Fibroblast of upper back skin (primary cell): ENCODE measurements around the gene SLC36A3.
A peak's percentile ranks its signal among the peaks of the same experiment; 100 is the strongest.
"Not testable (repeated sequence)": the region's sequence is repeated elsewhere in the genome, so short reads cannot be mapped to it uniquely, and the experiment has no call there.

Experiments
- DNase-seq: peaks from one replicate; pipeline ENCODE4 v3.0.0-alpha.2; 2013

SLC36A3 gene

GRCh38 chr5:151303666-151304065, at the start of gene SLC36A3:
SLC36A3 (minus strand) TSS chr5:151303766; CDS start chr5:151303354, 412 bp downstream.
- DNase-seq = no peak

DNA sequence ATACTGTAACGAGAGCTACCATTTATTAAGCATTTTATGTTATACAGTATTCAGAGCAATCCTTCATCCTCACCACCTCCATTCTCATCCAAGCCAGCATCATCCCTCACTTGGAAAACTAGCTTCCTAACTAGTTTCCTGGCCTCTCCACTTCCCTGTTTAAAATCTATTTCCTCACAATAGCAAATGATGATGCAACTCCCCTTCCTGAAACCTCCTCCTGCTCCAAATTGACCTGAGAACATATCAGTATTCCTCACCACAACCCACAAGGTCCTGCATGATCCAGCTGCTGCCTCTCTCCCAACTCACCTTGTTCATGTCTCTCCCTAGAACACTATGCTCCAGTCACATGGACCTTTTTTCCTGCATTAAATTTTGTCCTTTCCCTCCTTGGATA, 48.1 kb upstream of the SLC36A3 start:
- no peak for DNase-seq

GRCh38 chr5:151348789-151349188, 45.2 kb upstream of the SLC36A3 start:
- DNase-seq = no peak

DNA sequence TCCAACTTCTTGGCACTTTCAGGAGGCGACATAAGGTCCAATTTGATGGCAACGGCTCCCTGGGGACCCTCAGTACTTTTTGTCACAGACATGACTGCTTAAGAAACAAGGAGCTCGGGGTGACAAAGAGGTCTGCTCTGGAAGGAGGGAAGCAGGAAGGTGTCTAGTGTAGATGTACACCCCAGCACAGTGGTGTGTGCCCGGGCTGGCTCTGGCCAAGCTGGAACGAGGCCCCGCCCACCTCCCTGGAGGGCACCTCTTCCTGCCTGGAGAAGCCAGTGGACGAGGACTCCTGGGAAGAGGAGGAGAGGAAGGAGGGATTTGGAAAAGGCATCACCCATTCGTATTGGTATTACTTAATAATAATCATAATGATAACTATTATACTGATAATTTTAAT, 43.8 kb upstream of the SLC36A3 start, which contains the start of gene SLC36A2:
SLC36A2 (minus strand) TSS at position 191 of the 400 bp plus-strand sequence; CDS start at position 92, 99 bp downstream.
- no peak for DNase-seq

GRCh38 chr5:151345808-151346478, 42.4 kb upstream of the SLC36A3 start:
- DNase-seq = peak; percentile 12

- DNase-seq = no peak
These were observed 41.7 kb upstream of the SLC36A3 start for GRCh38 chr5:151345187-151345807.

DNA sequence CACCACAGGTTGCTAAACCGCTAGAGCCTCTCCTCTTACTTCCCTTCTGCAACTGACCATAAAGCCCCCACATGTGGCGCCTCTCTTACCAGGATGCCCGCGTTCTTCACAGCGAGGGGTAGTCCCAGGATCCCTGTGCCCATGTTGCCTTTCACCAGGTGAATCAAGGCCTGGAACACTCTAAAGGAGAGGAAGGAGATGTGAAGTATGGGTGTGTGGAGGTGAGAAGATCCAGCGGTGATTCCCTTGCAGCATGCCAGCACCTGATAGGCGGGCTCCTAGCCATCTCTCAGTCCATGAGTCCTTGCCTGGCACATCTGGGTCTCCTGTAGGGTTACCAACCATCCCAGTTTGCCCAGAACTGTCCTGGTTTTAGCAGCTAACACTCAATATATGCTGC, 40.5 kb upstream of the SLC36A3 start:
- no peak for DNase-seq

GRCh38 chr5:151340004-151340403, 36.4 kb upstream of the SLC36A3 start:
- DNase-seq = no peak

DNA sequence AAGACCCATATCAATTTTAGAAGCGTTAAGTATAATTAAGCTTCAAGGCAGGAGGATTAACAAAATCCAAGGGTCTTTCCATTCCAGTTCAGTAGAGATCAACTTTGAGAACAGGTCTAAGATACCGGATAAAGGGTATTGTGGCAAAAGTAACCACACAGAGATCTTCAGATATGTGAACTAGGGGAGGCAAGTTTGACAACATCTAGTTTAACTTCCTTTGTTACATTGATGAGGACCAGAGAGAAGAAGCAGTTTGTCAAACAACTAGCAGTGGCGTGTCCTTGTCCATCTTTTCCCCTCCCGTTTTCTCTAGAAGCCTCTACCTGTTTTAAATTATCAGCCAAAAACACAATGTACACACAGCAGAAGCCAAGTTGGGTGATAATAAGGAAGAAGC, 35.2 kb upstream of the SLC36A3 start:
- no peak for DNase-seq

GRCh38 chr5:151332857-151333256, 29.3 kb upstream of the SLC36A3 start:
- DNase-seq = no peak

- DNase-seq = no peak
These were observed 25.2 kb upstream of the SLC36A3 start for GRCh38 chr5:151328734-151329133.

DNA sequence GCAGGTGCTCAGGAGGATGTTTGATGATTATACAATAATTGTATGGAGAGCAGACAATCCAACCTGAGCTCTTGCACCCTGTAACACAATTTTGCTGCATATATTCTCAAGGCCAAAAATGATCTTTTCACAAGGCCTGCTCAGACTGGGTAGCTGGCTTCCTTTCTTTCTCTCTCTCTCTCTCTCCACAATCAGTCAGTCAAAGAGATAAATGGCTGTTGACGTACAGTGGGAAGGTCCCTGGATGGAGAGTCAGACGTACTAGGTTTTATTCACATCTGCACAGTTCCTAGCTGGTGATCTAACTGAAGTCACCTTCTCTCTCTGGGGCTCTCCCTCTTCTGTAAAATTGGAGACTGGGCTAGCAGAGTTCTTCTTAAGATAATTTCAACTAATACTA, 24.0 kb upstream of the SLC36A3 start:
- DNase-seq = no peak

DNA sequence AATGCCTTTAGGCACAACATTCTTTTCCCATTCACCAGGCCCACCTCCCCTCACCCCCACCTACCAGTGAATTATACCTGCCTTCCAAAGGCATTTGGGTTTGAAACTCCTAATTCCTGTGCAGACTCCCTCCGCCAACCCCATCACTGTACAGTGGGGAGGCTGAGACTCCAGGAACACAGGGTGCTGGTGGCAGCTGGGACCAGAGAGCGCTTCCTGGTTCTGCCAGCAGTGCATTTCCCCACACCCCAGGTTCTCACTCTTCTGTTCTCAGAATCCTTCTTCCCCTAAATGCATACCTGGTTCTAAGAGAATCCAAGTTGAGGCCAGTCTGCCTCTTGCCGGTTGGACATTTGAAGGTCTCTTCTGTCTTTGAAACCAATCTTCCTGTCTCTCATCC, 22.7 kb upstream of the SLC36A3 start:
- DNase-seq = no peak

DNA sequence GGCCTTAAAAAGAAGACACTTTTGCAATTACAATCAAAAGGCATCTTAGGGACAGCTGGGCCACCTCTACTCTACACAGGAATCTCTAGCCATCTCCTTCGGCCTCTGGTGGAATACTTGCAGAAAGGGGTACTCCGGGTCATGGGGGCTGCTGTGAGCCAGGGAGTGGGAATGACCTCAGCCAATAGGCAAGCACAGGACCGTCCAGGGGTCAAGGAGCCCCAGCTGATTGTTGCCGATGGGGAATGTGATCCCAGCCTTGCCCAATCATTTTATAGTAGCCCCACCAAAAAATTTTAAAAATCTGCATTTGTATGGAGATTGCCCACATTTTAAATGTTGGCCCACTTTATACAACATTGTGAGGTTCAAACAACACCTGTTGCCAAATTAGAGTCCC, 16.9 kb upstream of the SLC36A3 start:
- no peak for DNase-seq

GRCh38 chr5:151318850-151319732, 15.5 kb upstream of the SLC36A3 start:
- DNase-seq = no peak

DNA sequence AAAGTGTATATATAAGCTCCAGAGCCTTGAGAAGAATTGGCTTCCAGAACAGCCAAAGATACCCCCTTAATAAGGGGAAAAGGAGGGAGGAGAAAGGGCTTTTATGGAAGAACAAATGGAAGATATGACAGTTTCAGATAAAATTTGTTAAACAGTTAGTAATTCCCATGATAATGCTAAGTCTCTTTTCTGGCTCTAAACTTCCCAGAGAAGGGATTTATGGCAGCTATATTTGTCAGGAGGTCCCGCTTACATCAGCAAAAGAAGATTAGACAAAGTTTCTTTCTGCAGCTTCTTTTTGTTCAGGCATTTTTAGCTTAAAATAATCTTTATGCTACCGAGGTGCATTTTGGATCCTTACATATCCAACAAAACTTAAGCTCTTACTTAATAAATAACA, 14.3 kb upstream of the SLC36A3 start:
- DNase-seq = no peak

GRCh38 chr5:151315998-151316597, 12.5 kb upstream of the SLC36A3 start:
- DNase-seq = peak; percentile 59

DNA sequence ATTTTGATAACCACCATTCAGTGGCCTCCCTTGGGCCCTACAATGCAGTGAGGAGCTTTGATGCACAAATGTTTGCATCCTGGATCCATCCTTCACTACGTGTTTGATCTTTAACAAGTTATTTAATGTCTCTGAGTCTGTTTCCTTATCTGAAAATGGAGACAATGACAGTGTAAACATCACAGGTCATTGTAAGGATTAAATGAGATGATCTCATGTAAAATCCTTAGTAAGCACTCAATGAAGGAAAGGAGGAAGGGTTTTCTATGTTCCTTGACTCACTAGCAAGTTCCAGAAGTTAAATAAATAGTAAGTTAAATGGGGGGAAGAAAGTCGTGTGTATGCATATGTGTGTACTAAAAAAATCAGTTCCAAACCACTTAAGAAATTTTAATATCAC, 9.8 kb upstream of the SLC36A3 start:
- no peak for DNase-seq

DNA sequence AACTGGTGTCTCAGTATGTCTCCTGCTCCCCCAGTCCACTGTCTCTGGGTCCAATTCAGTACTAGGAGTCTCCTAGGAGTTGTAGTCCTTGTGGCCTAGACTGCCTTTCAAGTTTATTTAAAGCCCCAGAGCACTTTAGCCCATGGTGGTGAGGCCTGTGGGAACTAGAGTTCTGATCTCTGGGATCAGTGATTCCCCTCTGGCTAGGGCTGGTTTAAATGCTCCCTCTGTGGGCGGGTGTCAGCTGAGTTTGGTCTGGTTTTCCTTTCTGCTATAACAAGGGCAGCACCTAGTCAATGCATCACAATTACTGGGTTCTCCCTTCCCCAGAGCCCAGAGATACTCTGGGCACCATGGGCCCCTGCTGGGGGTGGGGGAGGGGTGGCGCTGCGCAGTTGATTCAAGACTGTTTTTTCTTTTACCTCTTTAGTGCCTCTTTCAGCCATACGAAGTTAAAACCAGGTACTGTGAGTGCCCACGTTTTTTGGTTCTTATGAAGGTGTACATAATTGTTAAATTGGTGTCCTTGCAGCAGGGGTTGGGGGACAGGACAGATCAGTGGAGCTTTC, 9.3 kb upstream of the SLC36A3 start:
- DNase-seq = no peak

- no peak for DNase-seq
These were observed 7.4 kb upstream of the SLC36A3 start for GRCh38 chr5:151310932-151311331.

- not testable (repeated sequence) for DNase-seq
These were observed 6.3 kb upstream of the SLC36A3 start for GRCh38 chr5:151309821-151310220.

GRCh38 chr5:151309266-151309665, 5.7 kb upstream of the SLC36A3 start:
- not testable (repeated sequence) for DNase-seq
